Sciatic nerve (tissue), 2 donors: ENCODE results near the gene FGD3. TPM values are rescaled to one million over a fixed set of nuclear protein-coding genes. Genes with fewer than 3 reads are reported as not detected.
A peak's percentile ranks its signal among the peaks of the same experiment; 100 is the strongest.

Source experiments
- ATAC-seq: fragments of 200-7000 bp; cut with Tn5 transposase; one replicate; pipeline ENCODE4 v1.9.1; 2020; ENCODE audit warnings: mild to moderate bottlenecking, moderate library complexity
- DNase-seq: peaks from one replicate; pipeline ENCODE4 v3.0.0-alpha.2; 2020; ENCODE audit warnings: low spot score
- intact Hi-C: fragments of 100-400 bp; cut with DNase I; formaldehyde crosslinking; loops from one replicate; pipeline ENCODE4 v1.14.2; 2022
- total RNA-seq: library from RNA; stranded (reverse); fragmentation: NEBNext Ultra II Directional; extraction: Animal tissue kit (Norgen Biotek cat#: 25700); gene quantifications from one replicate; pipeline ENCODE4 v1.2.1, GENCODE V29; 2021
- donor health status: DM: no; HTN: no; CAD: no.
- donor health status: DM: no; HTN: no; CAD: no.

Gene FGD3
- total RNA-seq, 1 donor from 2014 or later: 11.1 TPM

- intact Hi-C loops: no loop called here
- DNase-seq (peak; percentile 49), ATAC-seq (no peak)
Observed at GRCh38 chr9:93082841-93083411, 135.6 kb downstream of the FGD3 start.

GRCh38 chr9:93083592-93084470 lies 136.5 kb downstream of the FGD3 start:
- no peak for ATAC-seq
- DNase-seq: peak; percentile 47
- intact Hi-C loops: no loop called here

- DNase-seq (peak; percentile 33), ATAC-seq (no peak)
- intact Hi-C loops: no loop called here
Observed at GRCh38 chr9:93084471-93084881, 137.2 kb downstream of the FGD3 start.

DNA sequence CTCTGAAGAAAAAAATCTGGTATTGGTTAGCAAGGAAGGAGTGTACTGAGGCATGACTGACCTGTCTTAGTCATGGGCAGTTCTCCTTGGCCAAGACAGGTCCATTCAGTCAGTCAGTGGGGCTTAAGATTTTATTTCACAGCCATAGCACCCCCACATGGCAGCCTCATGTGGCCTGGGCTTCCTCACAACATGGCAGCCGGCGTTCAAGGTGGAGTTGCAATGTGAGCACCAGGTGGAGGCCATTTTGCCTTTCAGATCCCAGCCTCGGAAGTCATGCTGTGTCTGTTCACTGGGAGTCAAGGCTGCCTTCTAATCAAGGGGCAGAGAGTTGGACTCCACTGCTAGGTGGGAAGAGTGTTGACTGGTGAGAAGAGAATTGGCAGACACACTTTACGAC lies 138.4 kb downstream of the FGD3 start:
- peak; percentile 31 for DNase-seq
- intact Hi-C loops: no loop called here
- no peak for ATAC-seq

Other genes with a start within 250 kb of the FGD3 start
- gene BICD2, start 182.7 kb upstream of the FGD3 start, total RNA-seq: 31.0 TPM
- 20.1 TPM for gene ZNF484, start 69.5 kb upstream of the FGD3 start, total RNA-seq
- 6.6 TPM for gene SUSD3, start 111.2 kb downstream of the FGD3 start, total RNA-seq
- gene CARD19, start 148.7 kb downstream of the FGD3 start, total RNA-seq: 36.6 TPM
- 53.5 TPM for gene NINJ1, start 186.7 kb downstream of the FGD3 start, total RNA-seq
- gene WNK2, start 236.6 kb downstream of the FGD3 start, total RNA-seq: 6.6 TPM